PC-3 (cell line): ENCODE results near the gene STIL. TPM values are rescaled to one million over a fixed set of nuclear protein-coding genes. Genes with fewer than 3 reads are reported as not detected.

Experiments used
- ATAC-seq: fragments of 200-7000 bp; cut with Tn5 transposase; 2 replicates; pipeline ENCODE4 v1.9.1; 2020; ENCODE audit warnings: mild to moderate bottlenecking, moderate library complexity
- BruUV-seq: library from RNA; stranded (reverse); fragments of 400-500 nt; replicated peaks from 2 replicates; lab custom pipeline; 2021; lab: Mats Ljungman, UMichigan
- CTCF ChIA-PET: fragments of 300-600 bp; sonication (Branson Sonifier 250); formaldehyde crosslinking; loops from one replicate; lab custom pipeline; 2022; ENCODE audit warnings: antibody characterized with exemption; lab: Charles Lee
- POLR2A ChIA-PET: fragments of 300-600 bp; sonication (Branson Sonifier 250); formaldehyde crosslinking; loops from one replicate; lab custom pipeline; 2022; ENCODE audit warnings: antibody characterized with exemption; ENCODE audit not compliant: unreplicated experiment; lab: Charles Lee
- DNase-seq: peaks from one replicate; pipeline ENCODE4 v3.0.0-alpha.2; 2015
- H2AFZ ChIP-seq: fragments of 300-600 bp; sonication (generic); 2 replicates; pipeline ENCODE4 v1.6.0; 2016; ENCODE audit warnings: antibody characterized with exemption, low read length
- H3F3A ChIP-seq: fragments of 300-600 bp; sonication (generic); one replicate; pipeline ENCODE4 v1.6.0; 2017; ENCODE audit warnings: antibody characterized with exemption, low read length, control low read depth, mild to moderate bottlenecking; ENCODE audit not compliant: unreplicated experiment
- H3K27ac ChIP-seq: fragments of 300-600 bp; sonication (generic); 2 replicates; pipeline ENCODE4 v1.5.1; 2016; ENCODE audit warnings: mild to moderate bottlenecking, low read length
- H3K27me3 ChIP-seq: fragments of 300-600 bp; sonication (generic); 2 replicates; pipeline ENCODE4 v1.6.1; 2016; ENCODE audit warnings: low read length, mixed read lengths
- H3K36me3 ChIP-seq: fragments of 300-600 bp; sonication (generic); 2 replicates; pipeline ENCODE4 v1.6.1; 2016; ENCODE audit warnings: low read depth, mixed run types, low read length, mixed read lengths
- H3K4me1 ChIP-seq: fragments of 300-600 bp; sonication (generic); 2 replicates; pipeline ENCODE4 v1.5.1; 2016; ENCODE audit warnings: low read length; ENCODE audit not compliant: insufficient read depth
- H3K4me2 ChIP-seq: fragments of 300-600 bp; sonication (generic); 2 replicates; pipeline ENCODE4 v1.6.0; 2016; ENCODE audit warnings: low read length
- H3K4me3 ChIP-seq: fragments of 300-600 bp; sonication (generic); 2 replicates; pipeline ENCODE4 v1.5.1; 2016; ENCODE audit warnings: mild to moderate bottlenecking, low read length, mixed read lengths
- H3K79me2 ChIP-seq: fragments of 300-600 bp; sonication (generic); 2 replicates; pipeline ENCODE4 v1.6.1; 2017; ENCODE audit warnings: low read length, mixed read lengths
- H3K9ac ChIP-seq: fragments of 300-600 bp; sonication (generic); 2 replicates; pipeline ENCODE4 v1.6.0; 2016; ENCODE audit warnings: mild to moderate bottlenecking, low read length
- H3K9me2 ChIP-seq: fragments of 300-600 bp; sonication (generic); replicated peaks from 2 replicates; pipeline ENCODE4 v1.6.1; 2016; ENCODE audit warnings: mixed run types, low read length, mixed read lengths
- H3K9me3 ChIP-seq: fragments of 300-600 bp; sonication (generic); 2 replicates; pipeline ENCODE4 v1.6.1; 2016; ENCODE audit warnings: low read length, mixed read lengths
- H4K20me1 ChIP-seq: fragments of 300-600 bp; sonication (generic); 2 replicates; pipeline ENCODE4 v1.6.1; 2016; ENCODE audit warnings: low read length, mixed read lengths
- EZH2 ChIP-seq: fragments of 300-600 bp; sonication (generic); IDR thresholded peaks from one replicate; pipeline ENCODE4 v1.6.1; 2017; ENCODE audit warnings: antibody characterized with exemption, mild to moderate bottlenecking, low read length; ENCODE audit not compliant: unreplicated experiment
- EZH2phosphoT487 ChIP-seq: fragments of 300-600 bp; sonication (generic); IDR thresholded peaks from 2 replicates; pipeline ENCODE4 v1.6.1; 2018; ENCODE audit warnings: mild to moderate bottlenecking, antibody characterized with exemption, low read length, borderline replicate concordance
- intact Hi-C: fragments of 100-400 bp; cut with micrococcal nuclease; formaldehyde crosslinking; loops from 2 replicates; pipeline ENCODE4 v1.9.0; 2023
- total RNA-seq: library from RNA; depleted of rRNA; stranded (reverse); fragments of >200 nt; gene quantifications from 2 replicates; pipeline ENCODE4 v1.2.3, GENCODE V29; 2014
- TF ChIP-seq, protein P1 (sequence below): fragments of 300-600 bp; sonication (generic); conservative IDR thresholded peaks from 2 replicates; pipeline ENCODE4 v1.5.1; 2017; ENCODE audit warnings: antibody characterized with exemption, low read depth, mild to moderate bottlenecking, low read length

STIL gene
- total RNA-seq, 1 experiment from 2014 or later: 32.0 TPM

DNA sequence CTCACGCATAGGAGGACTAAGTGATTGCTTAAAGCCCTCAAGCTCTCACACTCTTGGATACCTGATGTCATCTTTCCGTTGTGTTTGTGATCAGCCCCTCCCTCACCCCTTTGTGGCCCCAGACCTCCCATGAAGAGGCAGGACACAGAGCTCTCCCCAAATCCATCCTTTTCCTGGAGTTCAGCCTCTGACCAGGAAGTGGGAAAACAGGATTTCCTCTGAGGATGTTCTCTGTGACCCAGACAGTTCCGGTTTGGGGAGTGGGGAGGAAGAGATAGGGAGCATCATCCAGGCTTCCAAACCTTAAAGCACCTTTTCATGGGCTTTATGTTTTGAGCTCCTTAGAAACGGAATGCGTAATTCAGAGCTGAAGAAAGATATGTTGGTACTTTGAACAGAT, 70.0 kb downstream of the STIL start:
- ChIA-PET CTCF (no interaction called here), POLR2A (no interaction called here)
- DNase-seq: no peak
- Histone ChIP-seq H3K27me3 (no peaks in the 10 kb centered on the region), H3K4me2 (no peak overlapping the region), H3F3A (no peaks in the 10 kb centered on the region), H3K36me3 (no peaks in the 10 kb centered on the region), H3K79me2 (no peaks in the 10 kb centered on the region), H3K9me3 (no peaks in the 10 kb centered on the region), H3K9me2 (no peaks in the 10 kb centered on the region), H4K20me1 (no peaks in the 10 kb centered on the region), H3K9ac (no peak overlapping the region), H2AFZ (no peak overlapping the region), H3K4me3 (no peak overlapping the region), H3K4me1 (no peaks in the 10 kb centered on the region), H3K27ac (no peak overlapping the region)
- no peak for ATAC-seq
- BruUV-seq: no TSS peak
- intact Hi-C loops: no loop called here
- no peak for TF ChIP-seq EZH2
- no peak for TF ChIP-seq EZH2phosphoT487
- TF ChIP-seq, protein P1, sequence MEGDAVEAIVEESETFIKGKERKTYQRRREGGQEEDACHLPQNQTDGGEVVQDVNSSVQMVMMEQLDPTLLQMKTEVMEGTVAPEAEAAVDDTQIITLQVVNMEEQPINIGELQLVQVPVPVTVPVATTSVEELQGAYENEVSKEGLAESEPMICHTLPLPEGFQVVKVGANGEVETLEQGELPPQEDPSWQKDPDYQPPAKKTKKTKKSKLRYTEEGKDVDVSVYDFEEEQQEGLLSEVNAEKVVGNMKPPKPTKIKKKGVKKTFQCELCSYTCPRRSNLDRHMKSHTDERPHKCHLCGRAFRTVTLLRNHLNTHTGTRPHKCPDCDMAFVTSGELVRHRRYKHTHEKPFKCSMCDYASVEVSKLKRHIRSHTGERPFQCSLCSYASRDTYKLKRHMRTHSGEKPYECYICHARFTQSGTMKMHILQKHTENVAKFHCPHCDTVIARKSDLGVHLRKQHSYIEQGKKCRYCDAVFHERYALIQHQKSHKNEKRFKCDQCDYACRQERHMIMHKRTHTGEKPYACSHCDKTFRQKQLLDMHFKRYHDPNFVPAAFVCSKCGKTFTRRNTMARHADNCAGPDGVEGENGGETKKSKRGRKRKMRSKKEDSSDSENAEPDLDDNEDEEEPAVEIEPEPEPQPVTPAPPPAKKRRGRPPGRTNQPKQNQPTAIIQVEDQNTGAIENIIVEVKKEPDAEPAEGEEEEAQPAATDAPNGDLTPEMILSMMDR: no peak

GRCh38 chr1:47241114-47242113, 72.5 kb downstream of the STIL start:
- Histone ChIP-seq H2AFZ (no peak overlapping the region), H3K27me3 (no peaks in the 10 kb centered on the region), H3K9ac (no peak overlapping the region), H3F3A (no peaks in the 10 kb centered on the region), H3K36me3 (no peaks in the 10 kb centered on the region), H3K79me2 (no peaks in the 10 kb centered on the region), H4K20me1 (no peaks in the 10 kb centered on the region), H3K27ac (no peak overlapping the region), H3K9me2 (no peaks in the 10 kb centered on the region), H3K9me3 (no peaks in the 10 kb centered on the region), H3K4me2 (no peak overlapping the region), H3K4me1 (no peaks in the 10 kb centered on the region), H3K4me3 (no peak overlapping the region)
- intact Hi-C loops: no loop called here
- no TSS peak for BruUV-seq
- no peak for ATAC-seq
- DNase-seq: no peak
- TF ChIP-seq EZH2phosphoT487: no peak
- ChIA-PET POLR2A (no interaction called here), CTCF (no interaction called here)

DNA sequence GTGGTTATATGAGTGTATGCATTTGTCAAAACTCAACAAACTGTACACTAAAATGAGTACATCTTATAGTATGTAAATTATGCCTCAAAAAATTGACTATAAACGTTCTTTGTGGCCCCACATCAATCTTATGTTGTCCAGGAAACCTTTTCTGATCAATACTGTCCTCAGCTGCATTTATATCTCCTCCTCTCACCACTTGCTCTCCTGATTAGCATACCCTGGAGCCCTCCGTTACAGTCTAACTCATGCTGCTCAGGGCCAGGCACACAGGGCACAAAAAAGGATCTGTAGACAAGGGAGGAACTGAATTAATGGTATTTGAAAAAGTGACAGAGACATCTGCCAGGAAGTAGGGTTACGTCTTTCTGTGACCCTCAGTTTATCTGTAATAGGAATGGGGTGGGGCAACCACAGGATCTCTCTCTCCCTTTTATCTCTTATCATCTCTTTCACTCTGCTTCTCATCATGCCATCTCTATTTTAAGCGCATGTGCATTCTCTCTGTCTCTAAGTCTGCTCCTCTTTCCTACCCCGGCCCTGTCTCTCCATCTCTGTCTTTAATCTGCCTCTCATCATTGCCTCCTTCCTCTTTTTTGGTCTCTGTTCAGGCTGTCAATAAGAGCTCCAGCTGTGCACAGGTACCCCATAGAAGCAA, 74.9 kb downstream of the STIL start:
- TF ChIP-seq, protein P1: no peak
- no peak for TF ChIP-seq EZH2
- TF ChIP-seq EZH2phosphoT487: no peak
- Histone ChIP-seq H3K79me2 (no peaks in the 10 kb centered on the region), H3K4me1 (no peaks in the 10 kb centered on the region), H3K9me3 (no peaks in the 10 kb centered on the region), H3K4me3 (no peak overlapping the region), H3K27ac (no peak overlapping the region), H3K36me3 (no peaks in the 10 kb centered on the region), H3K9me2 (no peaks in the 10 kb centered on the region), H3K9ac (no peak overlapping the region), H3F3A (no peaks in the 10 kb centered on the region), H3K4me2 (no peak overlapping the region), H3K27me3 (no peaks in the 10 kb centered on the region), H4K20me1 (no peaks in the 10 kb centered on the region), H2AFZ (no peak overlapping the region)
- intact Hi-C loops: no loop called here
- no peak for DNase-seq
- no peak for ATAC-seq
- no TSS peak for BruUV-seq
- CTCF ChIA-PET: no interaction called here
- POLR2A ChIA-PET: no interaction called here
